PC-9 (cell line): ENCODE measurements around the gene KRT77.

Experiments used
- CTCF ChIP-seq: fragments of 200-600 bp; sonication (generic); conservative IDR thresholded peaks from 2 replicates; pipeline ENCODE4 v1.6.1; 2017; ENCODE audit warnings: mixed run types, antibody characterized with exemption, mild to moderate bottlenecking, moderate library complexity
- EZH2 ChIP-seq: fragments of 200-600 bp; sonication (generic); IDR thresholded peaks from 2 replicates; pipeline ENCODE4 v1.8.0; 2017; ENCODE audit warnings: antibody characterized with exemption, low read depth

- TF ChIP-seq CTCF (no peak), EZH2 (no peak)
Observed at GRCh38 chr12:52672321-52672933, 30.9 kb downstream of the KRT77 start.
